LNCAP (cell line): ENCODE measurements around the gene EXD2.

Source experiments
- TF ChIP-seq, protein P1 (sequence below): fragments of 450-650 bp; IDR thresholded peaks from 2 replicates; pipeline ENCODE4 v1.5.1; 2017; ENCODE audit warnings: mild to moderate bottlenecking

EXD2 gene

DNA sequence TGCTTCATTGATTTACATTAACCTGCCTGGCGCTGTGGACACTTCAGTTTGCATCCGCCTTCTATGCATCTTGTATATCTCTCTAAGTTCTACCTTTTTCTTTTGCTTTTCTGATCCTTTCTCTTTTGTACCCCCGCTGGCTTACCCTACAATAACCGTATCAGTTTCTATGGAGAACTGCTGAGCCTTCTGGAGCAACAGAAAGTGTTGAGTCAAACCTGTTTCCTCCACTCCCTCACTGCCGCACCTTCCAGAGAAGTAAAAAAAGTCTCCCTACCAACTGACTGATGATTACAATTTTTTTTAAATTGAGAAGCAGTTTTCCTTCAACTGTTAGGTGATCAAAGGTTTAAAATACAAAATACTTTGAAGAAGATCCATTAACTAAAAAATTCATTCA is 17.4 kb downstream of the EXD2 start:
- TF ChIP-seq, protein P1, sequence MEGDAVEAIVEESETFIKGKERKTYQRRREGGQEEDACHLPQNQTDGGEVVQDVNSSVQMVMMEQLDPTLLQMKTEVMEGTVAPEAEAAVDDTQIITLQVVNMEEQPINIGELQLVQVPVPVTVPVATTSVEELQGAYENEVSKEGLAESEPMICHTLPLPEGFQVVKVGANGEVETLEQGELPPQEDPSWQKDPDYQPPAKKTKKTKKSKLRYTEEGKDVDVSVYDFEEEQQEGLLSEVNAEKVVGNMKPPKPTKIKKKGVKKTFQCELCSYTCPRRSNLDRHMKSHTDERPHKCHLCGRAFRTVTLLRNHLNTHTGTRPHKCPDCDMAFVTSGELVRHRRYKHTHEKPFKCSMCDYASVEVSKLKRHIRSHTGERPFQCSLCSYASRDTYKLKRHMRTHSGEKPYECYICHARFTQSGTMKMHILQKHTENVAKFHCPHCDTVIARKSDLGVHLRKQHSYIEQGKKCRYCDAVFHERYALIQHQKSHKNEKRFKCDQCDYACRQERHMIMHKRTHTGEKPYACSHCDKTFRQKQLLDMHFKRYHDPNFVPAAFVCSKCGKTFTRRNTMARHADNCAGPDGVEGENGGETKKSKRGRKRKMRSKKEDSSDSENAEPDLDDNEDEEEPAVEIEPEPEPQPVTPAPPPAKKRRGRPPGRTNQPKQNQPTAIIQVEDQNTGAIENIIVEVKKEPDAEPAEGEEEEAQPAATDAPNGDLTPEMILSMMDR, result no peak

DNA sequence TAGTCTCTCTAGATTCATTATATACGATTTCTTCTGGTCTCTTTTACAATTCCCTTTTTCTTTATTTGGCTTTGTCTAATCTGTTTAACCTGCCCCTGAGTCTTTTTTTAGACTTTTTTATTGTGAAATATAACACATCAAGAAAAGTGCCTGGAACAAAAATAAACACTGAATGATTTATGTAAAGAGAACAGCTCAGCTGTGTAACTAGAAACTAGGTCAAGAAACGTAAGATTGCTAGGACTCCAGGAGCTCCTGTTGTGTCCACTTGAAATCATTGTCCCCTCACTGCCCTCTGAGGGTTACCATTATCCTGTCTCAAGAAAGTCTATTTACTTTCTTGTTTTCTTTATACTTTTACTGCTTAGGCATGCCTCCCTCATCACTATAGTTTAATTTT is 23.1 kb downstream of the EXD2 start:
- TF ChIP-seq, protein P1, result no peak

DNA sequence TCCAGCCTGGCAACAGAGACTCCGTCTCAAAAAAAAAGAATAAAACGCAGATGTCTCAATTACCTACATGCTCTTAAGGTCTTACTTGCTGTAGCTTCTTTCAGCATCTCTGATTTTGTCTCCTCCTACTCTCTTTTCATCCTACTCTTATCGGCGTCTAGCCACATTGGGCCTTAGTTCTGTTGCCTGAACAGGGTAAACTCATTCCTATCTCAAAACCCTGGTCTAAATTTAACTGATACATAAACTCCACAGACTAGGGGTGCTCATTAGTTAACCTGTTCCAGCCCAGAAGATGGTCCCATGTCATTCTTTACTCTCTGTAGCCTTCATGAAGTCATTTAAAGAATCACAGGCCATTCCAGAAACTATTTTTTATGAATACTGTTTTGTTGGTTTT is 33.6 kb downstream of the EXD2 start:
- TF ChIP-seq, protein P1, result no peak

DNA sequence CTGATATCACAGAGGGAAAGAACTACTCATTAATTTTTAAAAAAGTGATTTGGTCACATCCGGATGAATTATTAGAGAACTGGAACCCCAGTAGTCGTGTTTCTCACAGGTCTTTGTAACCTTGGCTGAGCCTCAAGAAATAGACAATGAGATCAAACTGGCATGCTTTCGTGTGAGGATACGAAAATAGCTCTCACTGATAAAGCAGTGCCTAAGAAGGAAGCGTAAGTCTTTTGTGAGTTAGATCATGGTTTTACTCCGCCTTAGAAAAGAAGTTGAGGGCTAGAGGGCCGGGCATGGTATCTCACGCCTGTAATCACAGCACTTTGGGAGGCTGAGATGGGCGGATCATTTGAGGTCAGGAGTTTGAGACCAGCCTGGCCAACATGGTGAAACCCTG is 34.9 kb downstream of the EXD2 start:
- TF ChIP-seq, protein P1, result no peak

DNA sequence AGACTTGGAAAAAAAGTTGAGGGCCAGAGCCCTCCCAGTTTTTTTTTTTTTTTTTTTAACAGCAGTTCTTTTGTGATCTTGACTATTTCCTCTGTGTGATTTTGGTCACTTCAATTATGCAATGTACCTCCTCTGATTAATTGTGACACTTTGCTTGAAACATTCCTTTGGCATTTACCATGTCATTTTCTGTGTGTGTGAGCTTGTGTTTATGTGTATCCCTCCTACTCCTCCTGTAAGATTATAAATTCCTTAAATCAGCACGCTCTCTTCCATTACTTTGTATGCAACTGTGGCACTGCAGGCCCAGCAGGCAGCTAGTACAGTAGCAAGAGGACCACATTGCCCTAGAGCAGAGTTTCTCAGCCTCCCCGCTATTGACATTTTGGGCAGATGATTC is 35.4 kb downstream of the EXD2 start:
- TF ChIP-seq, protein P1, result no peak

DNA sequence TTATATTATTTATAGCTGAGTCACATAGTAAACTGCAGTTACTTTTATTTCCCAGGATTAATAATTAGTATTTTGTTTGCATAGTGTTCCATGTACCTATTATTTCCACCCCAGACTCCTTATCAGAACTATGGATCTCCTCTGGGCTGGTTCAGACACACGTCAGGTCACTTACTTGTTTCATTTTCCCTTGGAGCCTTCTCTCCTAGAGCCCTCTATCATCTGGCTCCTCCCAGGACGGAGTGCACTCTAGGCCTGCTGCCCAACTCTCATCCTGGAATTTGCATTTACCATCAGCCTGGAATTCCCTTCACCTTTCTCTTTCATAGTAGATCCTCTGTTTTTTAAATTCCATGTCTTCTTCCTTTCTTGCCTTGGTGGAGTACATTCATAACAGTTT is 40.2 kb downstream of the EXD2 start:
- TF ChIP-seq, protein P1, result no peak

DNA sequence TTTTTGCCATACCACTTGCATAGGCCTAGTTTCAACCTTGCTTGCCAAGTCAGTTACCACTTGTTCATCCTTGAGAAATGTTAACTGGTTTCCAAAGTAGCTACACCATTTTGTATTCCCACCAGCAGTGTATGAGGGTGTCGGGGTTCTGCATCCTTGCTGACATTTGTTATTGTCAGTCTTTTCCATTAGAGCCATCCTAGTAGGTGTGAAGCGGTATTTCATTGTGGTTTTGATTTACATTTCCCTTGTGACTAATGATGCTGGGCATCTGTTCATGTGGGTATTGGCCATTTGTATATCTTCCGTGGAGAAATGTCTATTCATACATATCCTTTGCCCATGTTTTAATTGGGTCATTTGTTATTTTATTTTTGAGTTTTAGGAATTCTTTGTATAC is 41.1 kb downstream of the EXD2 start:
- TF ChIP-seq, protein P1, result no peak

DNA sequence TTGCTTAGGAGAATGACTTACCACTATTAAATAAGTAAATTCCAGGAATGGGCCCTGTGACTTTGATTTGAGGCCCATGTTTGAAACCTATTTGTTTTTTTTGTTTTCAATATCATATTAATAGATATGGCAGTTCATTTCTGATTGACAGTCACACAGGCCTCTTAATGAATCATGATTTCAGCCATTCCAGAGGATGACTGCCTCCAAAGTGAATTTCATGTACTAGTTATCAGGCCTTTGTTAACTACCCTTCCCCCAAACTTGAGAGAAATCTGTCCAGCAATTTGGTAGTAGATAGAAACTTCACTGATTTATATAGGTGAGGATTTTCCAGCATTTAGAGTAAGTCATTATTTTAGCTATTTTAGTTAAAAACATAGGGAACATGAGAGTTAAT is 42.8 kb downstream of the EXD2 start:
- TF ChIP-seq, protein P1, result no peak
